IPS-NIHi7 (cell line): ENCODE measurements around the gene IL4I1.

ENCODE experiments used
- DNase-seq: peaks from one replicate; pipeline ENCODE4 v3.0.0; 2012; ENCODE audit warnings: mixed read lengths; ENCODE audit errors: extremely low spot score

The IL4I1 gene

DNA sequence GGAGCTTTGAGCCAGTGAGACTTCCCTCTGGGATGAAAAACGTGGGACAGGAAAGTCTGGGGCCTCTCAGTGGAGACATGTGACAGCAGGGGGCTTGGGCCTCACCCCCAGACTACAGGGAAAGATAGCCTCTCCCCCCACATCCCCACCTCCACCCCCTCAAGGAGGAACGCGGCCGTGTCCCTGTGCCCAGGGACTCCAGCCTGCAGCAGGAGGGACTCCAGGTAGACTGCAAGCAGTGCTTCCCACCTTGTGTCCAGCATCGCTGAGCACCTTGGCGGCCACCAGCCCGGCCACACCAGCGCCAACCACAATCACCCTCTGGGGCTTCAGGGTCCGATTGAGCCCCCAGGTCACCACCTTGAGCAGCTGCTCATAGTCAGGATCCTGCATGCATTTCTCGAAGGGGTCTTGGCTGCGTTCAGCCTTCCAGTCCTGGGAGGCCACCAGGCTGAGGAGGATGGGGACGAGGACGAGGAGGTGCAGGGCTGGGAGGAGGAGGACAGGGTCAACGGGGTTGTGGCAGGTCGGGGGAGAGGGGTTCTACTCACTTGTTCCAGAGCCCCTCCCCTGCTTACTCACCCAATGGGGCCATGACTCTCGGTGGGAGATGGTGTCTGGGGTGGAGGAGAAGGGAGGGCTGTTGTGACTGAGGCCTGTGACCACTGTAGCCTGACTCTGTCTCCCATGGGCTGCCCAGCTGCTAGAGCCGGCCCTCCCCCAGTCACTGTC is 955 bp downstream of the IL4I1 start:
- no peak for DNase-seq

DNA sequence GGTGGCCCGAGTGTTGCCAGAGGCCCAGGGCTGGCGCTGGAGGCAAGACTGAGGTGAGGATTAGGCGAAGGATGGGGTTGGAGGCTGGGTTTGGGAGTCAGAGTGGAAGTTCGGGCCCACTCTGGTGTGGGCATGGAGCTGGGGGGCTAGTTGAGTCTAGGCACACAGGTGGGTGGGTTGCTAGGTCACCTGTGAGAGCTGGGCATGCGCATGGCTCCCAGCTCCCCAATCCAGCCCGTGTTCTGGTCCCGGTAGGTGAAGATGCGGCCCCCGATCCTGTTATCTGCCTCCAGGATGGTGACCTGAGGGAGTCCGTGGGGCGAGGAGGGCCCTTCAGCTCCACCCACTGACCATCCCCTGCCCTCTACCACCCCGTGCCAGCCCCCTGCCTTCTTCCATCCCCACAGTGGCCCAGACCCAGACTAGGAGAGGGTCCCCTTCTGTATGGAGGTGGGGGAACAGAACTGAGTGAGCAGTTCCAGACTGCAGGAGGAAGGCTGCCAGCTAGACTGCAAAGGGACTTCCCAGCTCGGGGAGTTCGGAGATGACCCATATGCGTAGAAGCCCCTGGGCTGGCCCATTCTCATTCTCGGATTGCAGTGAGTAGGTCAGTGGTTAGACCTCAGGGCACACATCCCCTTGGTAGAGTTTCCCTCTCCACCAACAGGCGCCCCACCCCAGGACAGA is 1.7 kb downstream of the IL4I1 start:
- no peak for DNase-seq

DNA sequence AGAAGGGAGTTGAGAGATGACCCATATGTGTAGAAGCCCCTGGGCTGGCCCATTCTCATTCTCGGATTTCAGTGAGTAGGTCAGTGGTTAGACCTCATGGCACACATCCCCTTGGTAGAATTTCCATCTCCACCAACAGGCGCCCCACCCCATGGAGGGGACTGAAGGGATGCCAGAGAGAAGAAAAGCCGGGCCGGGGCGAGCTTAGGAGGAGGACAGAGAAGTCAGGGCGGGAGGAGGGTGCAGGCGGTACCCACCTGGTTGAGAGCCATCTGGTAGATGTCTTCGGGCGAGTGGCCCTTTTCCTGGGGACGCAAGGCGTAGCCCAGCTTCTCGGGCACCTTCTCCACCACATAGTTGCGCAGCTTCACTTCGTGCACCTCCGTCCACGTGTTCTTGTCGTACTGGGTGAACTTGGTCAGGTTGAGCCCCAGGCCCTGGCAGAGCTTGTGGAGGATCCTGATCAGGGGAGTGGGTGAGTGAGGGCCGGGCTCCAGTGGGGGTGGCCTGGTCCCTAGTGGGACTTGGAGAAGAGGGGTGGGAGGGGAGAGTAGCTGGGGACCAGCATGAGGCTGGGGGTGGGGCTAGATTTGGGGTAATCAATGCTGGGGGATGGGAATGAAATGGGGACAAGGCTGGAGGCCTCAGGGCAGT is 2.5 kb downstream of the IL4I1 start:
- DNase-seq = no peak

DNA sequence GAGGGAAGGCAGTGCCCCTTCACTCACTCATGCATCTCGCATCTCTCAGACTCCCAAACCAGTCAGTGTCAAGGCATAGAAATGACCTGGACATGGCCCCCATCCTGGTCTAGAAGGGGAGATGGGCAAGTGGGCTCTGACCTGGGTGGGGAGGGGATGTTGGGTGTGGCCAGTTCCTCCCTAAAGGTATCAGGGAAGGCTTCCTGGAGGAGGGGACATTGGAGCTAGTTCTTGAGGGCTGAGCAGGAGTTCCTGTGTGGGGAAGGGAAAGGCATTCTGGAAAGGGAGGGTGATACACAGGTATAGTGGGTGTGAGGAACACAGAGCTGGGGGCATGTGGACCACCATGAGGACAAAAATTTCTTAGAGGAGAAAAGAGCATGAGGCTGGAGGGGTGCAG is 4.0 kb downstream of the IL4I1 start:
- no peak for DNase-seq

DNA sequence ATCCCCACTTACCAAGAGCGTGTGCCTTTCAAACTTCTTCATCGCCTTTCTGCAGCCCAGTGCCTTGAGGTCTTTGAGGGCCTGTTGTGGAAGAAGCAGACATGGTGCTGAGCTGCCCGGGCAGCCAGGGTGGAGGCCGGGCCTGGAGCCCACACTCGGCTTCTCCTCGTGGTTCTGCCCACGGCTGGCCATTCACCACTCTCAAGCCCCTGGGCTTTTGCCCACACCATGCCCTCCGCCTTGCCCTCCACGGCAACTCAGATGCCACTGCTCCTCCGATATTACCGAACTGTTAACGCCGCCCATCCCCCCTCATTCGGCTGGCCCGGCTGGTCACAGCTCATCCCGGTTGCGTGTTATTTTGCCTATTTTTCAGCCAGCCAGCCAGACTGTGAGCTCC is 5.3 kb downstream of the IL4I1 start:
- DNase-seq = no peak

DNA sequence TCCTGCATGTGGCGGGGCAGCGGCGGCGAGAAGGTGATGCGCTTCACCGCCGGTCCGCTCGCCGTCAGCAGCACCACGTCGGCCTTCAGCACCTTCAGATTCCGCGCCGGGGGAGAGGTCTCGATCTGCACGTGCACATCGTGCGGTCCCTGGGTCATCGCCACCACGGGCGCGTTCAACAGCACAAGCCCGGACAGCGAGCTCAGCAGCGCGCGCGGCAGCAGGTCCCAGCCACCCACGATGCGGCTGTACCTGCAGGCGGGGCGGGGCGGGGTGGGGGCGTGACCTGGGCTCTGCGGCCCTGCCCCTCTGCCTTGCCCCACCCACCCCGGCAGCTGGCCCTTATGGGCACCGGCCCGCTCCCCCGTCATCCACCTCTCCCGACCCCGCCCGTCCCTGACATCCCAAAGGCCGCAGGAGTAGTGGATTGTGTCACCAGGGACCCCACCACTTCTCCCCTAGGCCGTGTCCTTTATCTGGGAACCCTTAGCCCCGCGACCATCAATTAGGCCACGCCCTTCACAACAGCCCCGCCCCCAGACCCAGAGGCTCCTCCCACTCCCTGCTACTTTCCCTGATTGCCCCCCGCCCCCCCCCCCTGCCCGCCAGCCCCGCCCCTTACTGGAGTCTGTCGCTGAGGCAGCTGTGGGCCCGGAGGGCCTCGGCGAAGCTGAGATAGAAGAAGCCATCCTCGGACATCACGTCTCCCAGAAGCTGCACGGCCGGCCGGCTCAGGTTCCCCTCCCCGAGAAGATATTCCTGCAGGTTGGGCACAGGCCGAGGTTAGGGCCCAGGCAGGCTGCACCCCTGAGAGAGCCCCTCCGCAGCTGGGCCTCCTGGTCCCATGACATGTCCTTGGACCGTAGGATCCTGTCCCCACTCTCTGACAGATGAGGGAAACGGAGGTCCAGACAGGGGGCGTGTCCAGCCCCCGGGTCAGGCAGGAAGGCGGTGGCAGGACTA is 6.1 kb downstream of the IL4I1 start:
- DNase-seq = peak; percentile 87

DNA sequence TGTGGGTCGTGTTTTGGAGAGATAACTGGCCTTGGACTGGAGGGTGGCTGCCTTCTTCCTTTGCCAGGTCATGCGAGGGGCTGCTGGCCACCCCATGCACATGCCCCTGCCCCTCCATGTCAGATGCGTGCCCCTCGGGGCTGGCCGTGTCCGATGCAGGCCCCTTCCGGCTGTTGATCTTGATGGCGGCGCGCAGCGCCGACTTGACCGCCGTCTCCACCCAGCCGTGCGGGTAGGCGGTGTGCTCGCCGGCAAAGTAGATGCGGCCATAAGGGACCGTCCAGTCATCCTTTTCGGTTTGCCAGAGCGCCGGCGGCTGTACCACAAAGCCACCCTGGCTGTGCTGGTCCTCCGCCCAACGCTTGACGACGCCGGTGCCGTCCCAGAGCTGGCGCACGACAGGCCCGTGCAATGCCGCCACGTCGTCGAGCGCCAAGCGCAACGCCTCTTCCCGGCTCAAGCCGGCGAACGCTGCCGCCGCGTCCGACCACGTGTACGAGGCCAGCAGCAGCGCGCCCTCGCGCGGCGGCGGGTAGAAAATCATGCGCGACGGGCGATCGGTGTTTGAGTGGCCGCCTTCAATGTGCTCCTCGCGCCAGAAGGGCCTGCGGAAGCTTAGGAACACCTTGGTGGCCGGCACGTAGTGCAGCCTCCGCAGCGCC is 6.9 kb downstream of the IL4I1 start:
- peak; percentile 77 for DNase-seq

DNA sequence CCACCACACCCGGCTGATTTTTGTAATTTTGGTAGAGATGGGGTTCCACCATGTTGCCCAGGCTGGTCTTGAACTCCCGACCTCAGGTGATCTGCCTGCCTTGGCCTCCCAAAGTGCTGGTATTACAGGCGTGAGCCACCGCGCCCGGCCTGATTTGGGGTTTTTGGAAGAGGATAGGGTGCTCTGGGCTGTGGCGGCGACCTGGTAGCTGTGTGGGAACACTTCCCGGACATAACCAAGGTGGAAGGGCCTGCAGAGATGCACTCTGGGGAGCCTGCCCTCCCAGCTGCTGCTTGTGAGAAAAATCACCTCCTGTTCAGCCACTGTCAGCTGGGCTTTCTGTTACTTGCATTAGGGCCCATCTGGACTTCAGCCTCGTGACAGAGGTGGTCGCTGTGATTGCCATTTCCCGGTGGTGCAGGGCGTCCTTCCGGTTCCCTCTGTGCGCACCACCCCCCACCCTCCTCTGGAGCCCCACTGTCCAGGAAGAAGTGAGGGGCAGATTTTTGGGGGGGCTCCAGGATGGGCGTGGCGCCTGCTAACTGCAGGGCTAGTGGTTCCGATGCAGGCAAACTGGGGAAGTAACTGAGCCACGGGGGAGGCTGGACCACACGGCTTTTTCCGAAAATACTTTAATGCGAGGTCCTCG is 7.5 kb downstream of the IL4I1 start:
- no peak for DNase-seq

DNA sequence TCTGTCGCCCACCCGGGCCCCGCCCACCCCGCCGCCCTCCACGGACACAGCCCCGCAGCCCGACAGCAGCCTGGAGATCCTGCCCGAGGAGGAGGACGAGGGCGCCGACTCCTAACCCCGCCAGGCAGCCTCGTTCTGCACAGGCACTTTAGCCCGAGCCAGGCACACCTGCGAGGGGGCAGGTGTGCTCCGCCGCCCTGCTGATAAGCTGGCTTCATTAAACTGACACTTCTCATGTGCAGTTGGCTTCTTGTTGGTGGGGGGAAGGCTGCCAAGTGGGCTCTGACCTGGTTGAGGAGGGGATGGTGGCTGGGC is 8.2 kb downstream of the IL4I1 start:
- DNase-seq = no peak

DNA sequence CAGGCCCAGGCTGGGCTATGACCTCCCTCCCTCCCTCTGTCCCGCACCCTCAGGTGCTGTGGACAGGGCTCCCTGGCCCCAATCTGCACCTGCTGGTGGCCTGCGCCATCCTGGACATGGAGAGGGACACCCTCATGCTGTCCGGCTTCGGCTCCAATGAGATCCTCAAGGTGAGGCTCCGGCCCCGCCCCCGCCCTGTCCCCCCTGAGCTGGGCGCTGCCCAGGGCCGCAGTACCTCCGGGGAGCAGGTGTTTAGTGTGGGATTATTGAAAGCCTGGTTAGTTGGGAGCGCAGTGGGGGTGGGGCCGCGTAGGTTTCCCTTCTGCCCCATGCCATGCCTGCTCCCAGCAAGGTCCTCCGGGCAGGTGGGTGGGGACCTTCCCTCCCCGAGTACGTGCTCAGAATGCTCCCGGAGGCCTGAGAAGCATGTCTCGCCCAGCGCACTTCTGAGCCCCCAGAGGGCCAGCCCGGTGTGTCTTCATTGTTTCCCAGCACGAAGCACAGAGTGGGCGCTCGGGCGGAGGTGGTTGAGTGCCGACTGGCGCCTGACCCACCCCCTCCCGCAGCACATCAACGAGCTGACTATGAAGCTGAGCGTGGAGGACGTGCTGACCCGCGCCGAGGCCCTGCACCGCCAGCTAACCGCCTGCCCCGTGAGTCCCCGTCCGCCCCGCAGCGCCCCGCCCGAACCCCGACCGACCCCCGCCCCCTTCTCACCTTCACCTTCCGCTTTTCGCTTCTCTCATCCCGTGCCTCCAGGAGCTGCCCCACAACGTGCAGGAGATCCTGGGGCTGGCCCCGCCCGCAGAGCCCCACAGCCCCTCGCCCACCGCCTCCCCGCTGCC is 8.8 kb downstream of the IL4I1 start:
- no peak for DNase-seq

DNA sequence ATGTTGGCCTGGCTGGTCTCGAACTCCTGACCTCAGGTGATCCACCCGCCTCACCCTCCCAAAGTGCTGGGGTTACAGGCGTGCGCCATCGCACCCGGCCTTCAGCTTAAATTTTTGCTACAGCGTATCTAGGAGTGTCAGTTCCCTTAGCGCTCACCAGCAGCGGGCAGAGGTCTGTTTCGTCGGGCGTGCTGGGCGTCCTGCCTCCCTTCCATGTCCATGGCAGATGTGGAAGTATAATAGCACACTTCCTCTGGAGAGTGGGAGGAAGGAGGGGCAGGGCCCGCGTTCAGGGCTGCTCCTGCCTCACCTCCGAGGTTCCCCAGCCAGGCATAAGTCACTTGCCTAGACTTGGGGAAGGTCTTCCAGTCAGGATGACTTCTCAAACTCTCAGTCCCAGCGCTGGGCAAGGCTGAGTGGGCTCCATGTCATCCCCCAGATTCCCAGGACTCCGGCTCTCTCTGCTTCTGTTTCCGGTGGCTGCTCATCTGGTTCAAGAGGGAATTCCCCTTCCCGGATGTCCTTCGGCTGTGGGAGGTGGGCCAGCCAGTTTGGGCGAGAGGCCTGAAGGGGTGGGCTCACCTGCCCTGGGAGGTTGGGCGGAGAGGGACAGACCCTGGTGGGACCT is 9.5 kb downstream of the IL4I1 start:
- DNase-seq = no peak

DNA sequence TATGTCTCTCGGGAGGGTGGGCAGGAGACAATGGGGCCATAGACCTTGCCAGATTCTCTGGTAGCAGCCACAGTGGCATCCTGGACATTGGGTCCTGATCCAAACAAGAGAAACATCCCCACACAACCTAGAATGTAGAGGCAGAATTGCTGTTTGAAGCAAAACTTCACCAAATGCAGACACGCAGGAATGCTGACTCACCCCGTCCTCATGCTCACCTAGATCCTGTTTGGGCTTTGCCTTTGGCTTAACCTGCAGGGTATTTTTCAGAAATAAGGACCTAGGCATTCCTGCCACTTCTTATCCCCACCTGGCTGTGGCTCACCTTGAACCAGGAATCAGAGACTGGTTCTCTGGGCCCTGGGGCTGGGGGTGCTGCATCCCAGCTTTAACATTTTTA is 11.9 kb downstream of the IL4I1 start:
- no peak for DNase-seq

DNA sequence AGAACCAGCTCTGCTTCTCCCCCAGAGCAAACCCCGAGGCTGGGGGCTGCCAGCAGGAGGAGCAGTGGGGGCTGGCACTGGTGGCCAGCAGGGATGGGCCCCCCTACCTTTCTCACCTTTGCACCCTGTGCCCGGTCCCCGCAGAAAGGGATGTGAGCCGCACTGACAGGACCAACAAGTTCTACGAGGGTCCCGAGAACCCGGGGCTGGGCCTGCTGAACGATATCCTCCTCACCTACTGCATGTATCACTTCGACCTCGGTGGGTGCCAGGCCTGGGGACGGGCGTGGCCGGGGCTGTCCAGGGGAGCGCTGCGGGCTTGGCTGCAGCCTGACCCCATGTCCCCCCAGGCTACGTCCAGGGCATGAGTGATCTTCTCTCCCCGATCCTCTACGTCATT is 12.6 kb downstream of the IL4I1 start:
- DNase-seq = no peak

DNA sequence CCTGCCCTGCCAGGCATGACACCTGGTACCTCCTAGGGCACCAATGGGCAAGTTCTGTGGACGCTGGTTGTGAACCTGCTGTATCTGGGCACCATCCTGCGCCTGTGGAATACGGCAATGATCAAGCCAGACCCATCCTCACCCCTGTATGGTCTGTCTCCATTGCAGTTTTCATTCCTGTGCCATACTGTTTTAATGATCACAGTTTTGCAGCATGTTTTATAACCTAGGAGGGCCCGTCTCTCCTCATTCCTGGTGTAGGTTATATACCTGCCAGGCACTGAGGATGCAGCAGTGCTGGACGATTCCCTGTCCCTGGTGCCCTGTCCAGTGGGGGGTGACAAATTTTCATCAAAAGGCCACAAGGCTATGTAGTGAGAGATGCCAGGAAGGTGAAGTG is 13.6 kb downstream of the IL4I1 start:
- DNase-seq = no peak

DNA sequence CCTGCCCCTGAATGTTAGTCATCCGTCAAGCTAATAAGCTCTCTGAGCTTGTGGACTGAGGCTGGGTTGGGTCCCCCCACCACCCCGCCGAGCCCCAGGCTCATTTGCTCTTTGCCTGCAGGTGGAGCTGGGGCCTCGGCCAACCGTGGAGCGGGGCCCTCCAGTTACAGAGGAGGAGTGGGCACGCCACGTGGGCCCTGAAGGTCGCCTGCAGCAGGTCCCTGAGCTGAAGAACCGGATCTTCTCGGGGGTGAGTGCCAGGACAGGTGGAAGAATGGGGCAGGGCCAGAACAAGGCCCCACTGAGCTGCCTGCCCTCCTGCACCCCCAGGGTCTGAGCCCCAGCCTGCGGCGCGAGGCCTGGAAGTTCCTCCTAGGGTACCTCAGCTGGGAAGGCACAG is 14.0 kb downstream of the IL4I1 start:
- DNase-seq = no peak

DNA sequence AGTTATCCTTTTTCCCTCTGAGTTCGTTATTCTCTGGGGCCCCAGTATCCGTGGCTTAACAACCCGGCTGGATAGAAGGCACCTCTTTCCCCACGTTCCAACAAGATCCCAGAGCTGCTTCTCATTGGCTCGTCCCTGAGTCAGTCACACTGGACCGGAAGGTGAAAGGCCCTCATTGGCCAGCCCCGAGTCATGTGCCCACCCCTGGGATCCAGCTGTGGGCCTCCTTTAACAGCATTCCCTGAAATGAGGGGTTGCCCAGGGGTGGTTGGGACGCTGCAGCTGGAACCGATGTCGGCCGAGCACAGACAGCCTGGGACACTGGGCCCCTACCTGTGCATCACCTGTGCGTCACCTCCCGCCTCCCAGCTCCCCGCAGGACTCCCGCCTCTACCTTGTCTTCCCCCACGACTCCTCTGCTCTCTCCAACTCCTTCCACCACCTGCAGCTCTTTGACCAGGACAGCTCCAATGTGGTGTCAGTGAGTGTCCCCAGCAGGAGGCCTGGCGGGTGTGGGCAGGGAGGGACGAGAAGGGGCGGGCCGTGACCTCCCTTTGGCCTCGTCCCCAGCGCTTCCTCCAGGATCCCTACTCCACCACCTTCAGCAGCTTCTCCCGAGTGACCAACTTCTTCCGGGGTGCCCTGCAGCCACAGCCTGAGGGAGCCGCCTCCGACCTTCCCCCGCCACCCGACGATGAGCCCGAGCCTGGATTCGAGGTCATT is 14.9 kb downstream of the IL4I1 start:
- peak; percentile 67 for DNase-seq

DNA sequence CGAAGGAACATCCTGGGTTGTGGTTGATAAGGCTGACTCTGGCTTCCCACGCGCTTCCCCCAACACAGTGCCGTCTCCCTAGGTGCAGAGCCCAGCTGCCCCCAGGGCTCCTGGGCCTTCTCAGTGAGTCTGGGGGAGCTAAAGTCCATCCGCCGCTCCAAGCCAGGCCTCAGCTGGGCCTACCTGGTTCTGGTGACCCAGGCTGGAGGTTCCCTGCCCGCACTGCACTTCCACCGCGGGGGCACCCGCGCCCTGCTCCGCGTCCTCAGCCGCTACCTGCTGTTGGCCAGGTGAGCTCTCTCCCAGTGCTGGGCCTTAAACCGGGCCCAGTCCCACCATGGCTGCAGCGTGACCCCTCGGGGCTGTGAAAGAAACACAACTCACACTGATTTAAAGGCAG is 15.5 kb downstream of the IL4I1 start:
- DNase-seq = no peak

DNA sequence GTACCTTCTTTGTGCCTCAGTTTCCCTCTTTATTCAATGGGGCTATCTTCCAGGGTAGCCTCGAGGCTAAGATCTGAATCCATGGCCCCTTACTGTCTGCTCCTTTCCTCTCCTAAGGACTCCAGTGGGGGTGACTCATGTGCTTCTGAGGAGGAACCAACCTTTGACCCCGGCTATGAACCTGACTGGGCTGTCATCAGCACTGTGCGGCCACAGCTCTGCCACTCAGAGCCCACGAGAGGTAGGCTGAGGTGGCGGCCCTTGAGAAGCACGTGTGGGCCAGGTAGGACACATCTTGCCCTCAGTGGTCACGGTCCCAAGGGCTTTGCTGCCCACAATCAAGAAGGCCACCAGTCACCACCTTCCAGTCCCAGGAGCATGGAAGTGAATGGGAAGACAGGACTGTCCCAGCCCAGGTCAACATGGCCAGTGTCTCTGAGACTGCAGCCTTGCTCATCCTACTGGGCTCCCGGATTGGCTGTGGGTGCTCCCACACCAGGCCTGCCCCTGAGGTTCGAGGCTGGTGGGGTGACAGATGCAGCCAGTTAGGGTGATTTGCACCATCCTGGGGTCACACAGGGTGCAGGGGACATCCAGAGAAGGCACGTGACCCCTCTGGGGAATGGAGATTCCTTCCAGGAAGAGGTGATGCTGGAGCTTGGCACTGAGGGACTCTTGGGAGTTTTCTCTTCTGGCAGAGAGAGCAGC is 16.4 kb downstream of the IL4I1 start:
- no peak for DNase-seq
